ENCODE data around the gene VPS8. TPM values are rescaled to one million over a fixed set of nuclear protein-coding genes. Genes with fewer than 3 reads are reported as not detected.
A peak's percentile ranks its signal among the peaks of the same experiment; 100 is the strongest.

The VPS8 gene
- total RNA-seq, 1 donor: 95.2 TPM

DNA sequence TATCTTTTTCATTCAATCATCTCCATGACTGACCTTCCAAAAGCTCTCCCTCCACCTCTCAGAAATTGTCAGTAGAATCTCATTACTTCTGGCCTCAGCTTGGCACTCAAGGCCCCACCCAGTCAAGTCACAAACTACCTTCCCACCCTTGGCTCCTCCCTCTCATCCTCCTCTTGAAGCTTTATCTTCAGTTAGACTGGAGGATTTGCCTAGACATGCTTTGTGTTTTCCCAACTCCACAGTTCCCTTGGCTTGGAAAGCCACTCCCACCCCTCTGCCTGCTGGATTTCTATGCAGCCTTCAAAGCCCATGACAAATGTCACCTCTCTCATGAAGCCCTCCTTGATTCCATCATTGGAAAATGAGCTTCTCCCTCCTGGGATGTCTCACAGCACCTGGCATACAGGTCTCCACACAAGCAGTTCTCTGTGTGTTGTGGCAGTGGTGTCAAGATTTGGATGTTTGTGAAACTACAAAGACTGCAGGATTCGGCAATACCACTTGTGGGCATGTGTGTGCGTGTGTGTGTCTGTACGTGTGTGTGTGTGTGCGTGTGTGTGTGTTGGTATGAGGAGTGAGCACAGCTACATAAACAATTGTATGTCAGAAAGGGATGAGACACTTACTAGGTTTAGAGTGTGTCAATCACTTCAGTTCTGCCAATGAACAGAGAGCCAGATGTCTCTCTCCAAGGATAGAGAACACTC is 45.3 kb upstream of the VPS8 start:
- DNase-seq (ENCODE audit: insufficient read length, low spot score, missing footprints): peak; percentile 39
- TF ChIP-seq, protein P1, sequence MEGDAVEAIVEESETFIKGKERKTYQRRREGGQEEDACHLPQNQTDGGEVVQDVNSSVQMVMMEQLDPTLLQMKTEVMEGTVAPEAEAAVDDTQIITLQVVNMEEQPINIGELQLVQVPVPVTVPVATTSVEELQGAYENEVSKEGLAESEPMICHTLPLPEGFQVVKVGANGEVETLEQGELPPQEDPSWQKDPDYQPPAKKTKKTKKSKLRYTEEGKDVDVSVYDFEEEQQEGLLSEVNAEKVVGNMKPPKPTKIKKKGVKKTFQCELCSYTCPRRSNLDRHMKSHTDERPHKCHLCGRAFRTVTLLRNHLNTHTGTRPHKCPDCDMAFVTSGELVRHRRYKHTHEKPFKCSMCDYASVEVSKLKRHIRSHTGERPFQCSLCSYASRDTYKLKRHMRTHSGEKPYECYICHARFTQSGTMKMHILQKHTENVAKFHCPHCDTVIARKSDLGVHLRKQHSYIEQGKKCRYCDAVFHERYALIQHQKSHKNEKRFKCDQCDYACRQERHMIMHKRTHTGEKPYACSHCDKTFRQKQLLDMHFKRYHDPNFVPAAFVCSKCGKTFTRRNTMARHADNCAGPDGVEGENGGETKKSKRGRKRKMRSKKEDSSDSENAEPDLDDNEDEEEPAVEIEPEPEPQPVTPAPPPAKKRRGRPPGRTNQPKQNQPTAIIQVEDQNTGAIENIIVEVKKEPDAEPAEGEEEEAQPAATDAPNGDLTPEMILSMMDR (IDR thresholded peaks at IDR 0.05; ENCODE audit: extremely low read depth, low read depth, low read length): no peak
- H3K4me2 ChIP-seq (ENCODE audit: insufficient read depth, low read length): no peak overlapping the region
- H3K27me3 ChIP-seq (ENCODE audit: insufficient read depth, low read length): peaks cover 12% of the 10 kb centered on the region
- H3K27ac ChIP-seq (ENCODE audit: low read depth, low read length): no peak overlapping the region
- H3K79me2 ChIP-seq (ENCODE audit: insufficient read depth, low read length): no peaks in the 10 kb centered on the region
- no peak overlapping the region for H3K4me3 ChIP-seq (ENCODE audit: insufficient read depth, low read length)
- no peaks in the 10 kb centered on the region for H3K9me3 ChIP-seq (ENCODE audit: low read depth, low read length)
- no peak overlapping the region for H2AFZ ChIP-seq (ENCODE audit: low read length)
- H3K4me1 ChIP-seq (ENCODE audit: insufficient read depth, low read length): peaks cover under 1% of the 10 kb centered on the region
- no peaks in the 10 kb centered on the region for H4K20me1 ChIP-seq (ENCODE audit: insufficient read depth, low read length)
- H3K36me3 ChIP-seq (ENCODE audit: insufficient read depth, low read length): no peaks in the 10 kb centered on the region

DNA sequence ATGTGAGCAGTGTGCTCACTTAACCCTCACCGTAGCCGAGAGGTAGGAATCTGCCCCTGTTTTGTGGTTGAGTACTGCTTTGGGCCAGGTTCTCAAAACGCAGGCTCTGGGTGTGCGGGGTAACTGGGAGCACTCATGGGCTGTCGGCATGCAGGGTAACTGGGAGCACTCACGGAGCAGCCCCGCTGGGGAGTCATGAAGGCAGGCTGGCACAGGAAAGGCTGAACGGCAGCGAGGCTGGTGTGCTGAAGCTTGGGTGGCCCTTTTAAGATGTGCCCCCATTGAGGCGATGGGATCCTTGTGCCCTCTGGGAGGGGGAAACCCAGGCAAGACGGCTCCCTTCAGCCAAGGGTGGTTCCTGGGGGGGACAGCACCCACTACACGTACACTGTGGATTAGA is 44.6 kb upstream of the VPS8 start:
- peaks cover 12% of the 10 kb centered on the region for H3K27me3 ChIP-seq (ENCODE audit: insufficient read depth, low read length)
- H3K4me3 ChIP-seq (ENCODE audit: insufficient read depth, low read length): no peak overlapping the region
- no peak overlapping the region for H3K27ac ChIP-seq (ENCODE audit: low read depth, low read length)
- no peak for DNase-seq (ENCODE audit: insufficient read length, low spot score, missing footprints)
- TF ChIP-seq, protein P1 (IDR thresholded peaks at IDR 0.05; ENCODE audit: extremely low read depth, low read depth, low read length): no peak
- no peak overlapping the region for H2AFZ ChIP-seq (ENCODE audit: low read length)
- no peaks in the 10 kb centered on the region for H3K4me1 ChIP-seq (ENCODE audit: insufficient read depth, low read length)
- H3K36me3 ChIP-seq (ENCODE audit: insufficient read depth, low read length): no peaks in the 10 kb centered on the region
- no peaks in the 10 kb centered on the region for H3K79me2 ChIP-seq (ENCODE audit: insufficient read depth, low read length)
- H4K20me1 ChIP-seq (ENCODE audit: insufficient read depth, low read length): no peaks in the 10 kb centered on the region
- H3K4me2 ChIP-seq (ENCODE audit: insufficient read depth, low read length): no peak overlapping the region
- no peaks in the 10 kb centered on the region for H3K9me3 ChIP-seq (ENCODE audit: low read depth, low read length)

DNA sequence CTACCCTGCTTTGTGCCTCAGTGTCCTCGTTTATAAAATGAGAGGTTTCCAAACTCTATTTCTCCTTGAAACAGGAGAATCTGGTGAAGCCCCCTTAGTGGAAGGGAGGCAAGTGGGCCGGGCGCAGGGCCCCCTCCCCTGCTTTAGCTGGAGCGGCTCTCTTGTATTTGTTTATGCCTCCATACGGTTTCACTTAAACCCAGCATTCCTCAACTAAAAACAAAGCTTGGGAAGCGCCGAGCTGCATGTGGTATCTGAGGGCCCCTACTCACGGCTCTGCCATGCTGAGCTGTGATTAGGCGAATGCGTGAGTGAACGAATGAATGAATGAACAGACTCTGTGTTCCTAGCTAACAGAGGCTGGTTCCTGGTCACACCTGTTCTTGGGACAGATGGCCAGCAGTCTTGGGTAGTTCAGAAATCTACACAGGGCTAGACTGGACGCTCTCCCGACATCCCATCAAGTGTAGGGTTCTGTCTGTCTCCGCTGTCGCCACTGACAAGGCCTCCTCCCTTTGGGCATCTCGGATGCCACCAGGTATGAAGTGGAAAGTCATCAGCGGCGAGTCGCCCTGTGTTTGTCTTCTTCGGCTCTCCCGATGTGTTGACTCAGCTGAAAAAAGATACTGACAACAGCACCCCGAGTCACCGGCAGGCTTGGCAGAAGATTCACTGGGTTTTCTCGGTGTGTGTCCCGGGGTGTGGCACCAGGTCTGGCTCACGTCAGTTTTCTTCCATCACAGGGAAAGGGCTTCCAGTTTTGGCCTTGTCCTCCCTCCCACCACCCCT is 42.4 kb upstream of the VPS8 start:
- DNase-seq (ENCODE audit: insufficient read length, low spot score, missing footprints): peak; percentile 73
- H3K4me1 ChIP-seq (ENCODE audit: insufficient read depth, low read length): no peaks in the 10 kb centered on the region
- TF ChIP-seq, protein P1 (IDR thresholded peaks at IDR 0.05; ENCODE audit: extremely low read depth, low read depth, low read length): no peak

DNA sequence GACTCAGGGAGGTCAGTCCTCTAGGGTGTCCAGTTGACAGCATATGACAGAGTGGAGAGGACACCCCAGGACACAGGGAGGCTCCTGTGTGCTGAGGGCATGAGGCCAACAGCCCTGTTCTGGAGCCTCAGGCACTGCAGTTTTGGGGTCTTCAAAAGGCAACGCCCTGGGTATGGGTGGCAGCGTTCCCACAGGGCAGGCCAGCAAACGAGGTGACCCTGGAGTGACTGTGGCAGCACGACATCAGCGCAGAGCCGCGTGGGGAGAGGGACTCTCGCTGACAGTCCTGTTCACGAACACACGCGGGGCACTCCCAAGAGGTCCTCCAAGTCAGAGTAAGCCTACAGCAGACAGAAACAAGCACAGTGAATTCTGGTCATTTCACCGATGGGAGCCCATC is 41.4 kb upstream of the VPS8 start:
- Histone ChIP-seq H3K27ac (ENCODE audit: low read depth, low read length) (no peak overlapping the region), H3K36me3 (ENCODE audit: insufficient read depth, low read length) (no peaks in the 10 kb centered on the region), H4K20me1 (ENCODE audit: insufficient read depth, low read length) (no peaks in the 10 kb centered on the region), H3K9me3 (ENCODE audit: low read depth, low read length) (no peaks in the 10 kb centered on the region), H3K4me2 (ENCODE audit: insufficient read depth, low read length) (no peak overlapping the region), H3K27me3 (ENCODE audit: insufficient read depth, low read length) (peaks cover 12% of the 10 kb centered on the region), H2AFZ (ENCODE audit: low read length) (no peak overlapping the region), H3K4me1 (ENCODE audit: insufficient read depth, low read length) (no peaks in the 10 kb centered on the region), H3K79me2 (ENCODE audit: insufficient read depth, low read length) (no peaks in the 10 kb centered on the region), H3K4me3 (ENCODE audit: insufficient read depth, low read length) (no peak overlapping the region)
- TF ChIP-seq, protein P1 (IDR thresholded peaks at IDR 0.05; ENCODE audit: extremely low read depth, low read depth, low read length): no peak
- DNase-seq (ENCODE audit: insufficient read length, low spot score, missing footprints): no peak

More for the DNA sequence above, 42.4 kb upstream of the VPS8 start:
- no peak overlapping the region for H3K4me3 ChIP-seq (ENCODE audit: insufficient read depth, low read length)
- no peaks in the 10 kb centered on the region for H3K9me3 ChIP-seq (ENCODE audit: low read depth, low read length)
- H3K27ac ChIP-seq (ENCODE audit: low read depth, low read length): no peak overlapping the region
- no peaks in the 10 kb centered on the region for H3K36me3 ChIP-seq (ENCODE audit: insufficient read depth, low read length)
- H3K4me2 ChIP-seq (ENCODE audit: insufficient read depth, low read length): no peak overlapping the region
- H3K27me3 ChIP-seq (ENCODE audit: insufficient read depth, low read length): peaks cover 12% of the 10 kb centered on the region
- H4K20me1 ChIP-seq (ENCODE audit: insufficient read depth, low read length): no peaks in the 10 kb centered on the region
- no peak overlapping the region for H2AFZ ChIP-seq (ENCODE audit: low read length)
- H3K79me2 ChIP-seq (ENCODE audit: insufficient read depth, low read length): no peaks in the 10 kb centered on the region
